ENCODE data around the gene PCDHA1.
"Not testable (repeated sequence)": the region's sequence is repeated elsewhere in the genome, so short reads cannot be mapped to it uniquely, and the experiment has no call there.

PCDHA1 gene

GRCh38 chr5:140802781-140803271 lies 16.9 kb downstream of the PCDHA1 start:
- Histone ChIP-seq H3K9me3 (peaks cover 28% of the 10 kb centered on the region), H3K4me1 (ENCODE audit: control insufficient read depth in 1 of 2, insufficient read depth in 1 of 2, low read depth in 1 of 2, low read length in 1 of 2) (no peaks in the 10 kb centered on the region), H3K27ac (no peak overlapping the region), H3K36me3 (no peaks in the 10 kb centered on the region), H3K4me3 (ENCODE audit: low read depth in 1 of 2, low read length in 1 of 2) (no peak overlapping the region), H3K27me3 (peaks cover 35% of the 10 kb centered on the region)
- no peak for TF ChIP-seq CTCF (IDR thresholded peaks at IDR 0.05)

- peaks cover 10% of the 10 kb centered on the region for H3K27me3 ChIP-seq
- no peak within 1 kb of the TSS for H3K27ac ChIP-seq
- no peaks in the 10 kb centered on the region for H3K36me3 ChIP-seq
- TF ChIP-seq CTCF (IDR thresholded peaks at IDR 0.05): no peak
- no peak within 1 kb of the TSS for H3K4me3 ChIP-seq (ENCODE audit: low read depth in 1 of 2, low read length in 1 of 2)
- peaks cover 10% of the 10 kb centered on the region for H3K9me3 ChIP-seq
- H3K4me1 ChIP-seq (ENCODE audit: control insufficient read depth in 1 of 2, insufficient read depth in 1 of 2, low read depth in 1 of 2, low read length in 1 of 2): no peaks in the 10 kb centered on the region
These were observed 21.2 kb downstream of the PCDHA1 start, which contains the start of gene PCDHA4 for GRCh38 chr5:140806834-140807775. Gene PCDHA4 (plus strand): TSS chr5:140807068.

GRCh38 chr5:140808241-140808888 lies 22.4 kb downstream of the PCDHA1 start:
- H3K4me3 ChIP-seq (ENCODE audit: low read depth in 1 of 2, low read length in 1 of 2); H3K36me3 ChIP-seq; H3K4me1 ChIP-seq (ENCODE audit: control insufficient read depth in 1 of 2, insufficient read depth in 1 of 2, low read depth in 1 of 2, low read length in 1 of 2); H3K27ac ChIP-seq; H3K9me3 ChIP-seq: not testable (repeated sequence)
- peaks cover 10% of the 10 kb centered on the region for H3K27me3 ChIP-seq

GRCh38 chr5:140808889-140809291 lies 22.9 kb downstream of the PCDHA1 start:
- H3K27me3 ChIP-seq: peaks cover 10% of the 10 kb centered on the region
- no peaks in the 10 kb centered on the region for H3K36me3 ChIP-seq
- H3K27ac ChIP-seq: no peak overlapping the region
- TF ChIP-seq CTCF (IDR thresholded peaks at IDR 0.05): no peak
- no peak overlapping the region for H3K4me3 ChIP-seq (ENCODE audit: low read depth in 1 of 2, low read length in 1 of 2)
- H3K9me3 ChIP-seq: no peaks in the 10 kb centered on the region
- H3K4me1 ChIP-seq (ENCODE audit: control insufficient read depth in 1 of 2, insufficient read depth in 1 of 2, low read depth in 1 of 2, low read length in 1 of 2): no peaks in the 10 kb centered on the region

GRCh38 chr5:140821375-140822280 lies 35.7 kb downstream of the PCDHA1 start, which contains the start of gene PCDHA5:
Gene PCDHA5 (plus strand): TSS chr5:140821613.
- TF ChIP-seq CTCF (IDR thresholded peaks at IDR 0.05): no peak
- Histone ChIP-seq H3K36me3 (no peaks in the 10 kb centered on the region), H3K4me3 (ENCODE audit: low read depth in 1 of 2, low read length in 1 of 2) (no peak within 1 kb of the TSS), H3K4me1 (ENCODE audit: control insufficient read depth in 1 of 2, insufficient read depth in 1 of 2, low read depth in 1 of 2, low read length in 1 of 2) (no peaks in the 10 kb centered on the region), H3K27me3 (no peaks in the 10 kb centered on the region), H3K27ac (no peak within 1 kb of the TSS), H3K9me3 (peaks cover 25% of the 10 kb centered on the region)

All from neutrophil (primary cell).